ENCODE data around the gene TMEM87A. TPM values are rescaled to one million over a fixed set of nuclear protein-coding genes. Genes with fewer than 3 reads are reported as not detected.
A peak's percentile ranks its signal among the peaks of the same experiment; 100 is the strongest.
"Not testable (repeated sequence)": the region's sequence is repeated elsewhere in the genome, so short reads cannot be mapped to it uniquely, and the experiment has no call there.

Gene TMEM87A
- total RNA-seq, 2 donors from 2014 or later, result 43.5 to 46.8 TPM

- H3K36me3 Mint-ChIP-seq (ENCODE audit: low read depth), result peaks cover 99% of the 10 kb centered on the region
- ATAC-seq (replicated peaks), result no peak
- no peaks in the 10 kb centered on the region for H3K27me3 Mint-ChIP-seq
- H3K27ac Mint-ChIP-seq, result no peak overlapping the region
- no peak overlapping the region for H3K4me3 Mint-ChIP-seq
- no peaks in the 10 kb centered on the region for H3K4me1 Mint-ChIP-seq
- no peaks in the 10 kb centered on the region for H3K9me3 Mint-ChIP-seq
Observed at GRCh38 chr15:42232606-42233005, 40.6 kb downstream of the TMEM87A start.

- H3K4me3 Mint-ChIP-seq, result no peak overlapping the region
- ATAC-seq (replicated peaks), result no peak
- H3K27me3 Mint-ChIP-seq, result no peaks in the 10 kb centered on the region
- peaks cover 99% of the 10 kb centered on the region for H3K36me3 Mint-ChIP-seq (ENCODE audit: low read depth)
- no peaks in the 10 kb centered on the region for H3K4me1 Mint-ChIP-seq
- H3K9me3 Mint-ChIP-seq, result no peaks in the 10 kb centered on the region
- H3K27ac Mint-ChIP-seq, result no peak overlapping the region
Observed at GRCh38 chr15:42231088-42231487, 42.1 kb downstream of the TMEM87A start.

DNA sequence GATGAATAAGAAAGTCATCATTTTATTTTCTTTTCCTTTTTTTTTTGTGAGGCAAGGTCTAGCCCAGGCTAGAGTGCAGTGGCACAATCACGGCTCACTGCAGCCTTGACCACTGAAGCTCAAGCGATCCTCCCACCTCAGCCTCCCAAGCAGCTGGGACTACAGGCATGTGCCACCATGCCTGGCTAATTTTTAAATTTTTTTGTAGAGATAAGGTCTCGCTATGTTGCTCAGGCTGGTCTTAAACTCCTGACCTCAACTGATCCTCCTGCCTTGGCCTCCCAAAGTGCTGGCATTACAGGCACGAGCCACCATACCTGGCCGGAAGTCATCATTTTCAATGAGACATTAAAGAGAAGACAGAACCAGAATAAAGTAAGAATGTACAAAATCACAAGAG lies 44.3 kb downstream of the TMEM87A start:
- H3K27ac Mint-ChIP-seq, result peak overlapping the region; percentile 71
- H3K4me3 Mint-ChIP-seq; H3K27me3 Mint-ChIP-seq; H3K4me1 Mint-ChIP-seq; H3K9me3 Mint-ChIP-seq; ATAC-seq (replicated peaks): not testable (repeated sequence)
- peaks cover 99% of the 10 kb centered on the region for H3K36me3 Mint-ChIP-seq (ENCODE audit: low read depth)

GRCh38 chr15:42228036-42228435 lies 45.2 kb downstream of the TMEM87A start:
- H3K36me3 Mint-ChIP-seq (ENCODE audit: low read depth), result peaks cover 99% of the 10 kb centered on the region
- peak overlapping the region; percentile 71 for H3K27ac Mint-ChIP-seq
- ATAC-seq (replicated peaks), result no peak
- H3K4me3 Mint-ChIP-seq, result no peak overlapping the region
- no peaks in the 10 kb centered on the region for H3K4me1 Mint-ChIP-seq
- H3K27me3 Mint-ChIP-seq, result no peaks in the 10 kb centered on the region
- H3K9me3 Mint-ChIP-seq, result no peaks in the 10 kb centered on the region

- Mint-ChIP-seq H3K27me3 (no peaks in the 10 kb centered on the region), H3K4me3 (no peak overlapping the region), H3K36me3 (ENCODE audit: low read depth) (peaks cover 97% of the 10 kb centered on the region), H3K4me1 (no peaks in the 10 kb centered on the region), H3K27ac (no peak overlapping the region), H3K9me3 (no peaks in the 10 kb centered on the region)
- no peak for ATAC-seq (replicated peaks)
Observed at GRCh38 chr15:42226648-42227047, 46.6 kb downstream of the TMEM87A start.

DNA sequence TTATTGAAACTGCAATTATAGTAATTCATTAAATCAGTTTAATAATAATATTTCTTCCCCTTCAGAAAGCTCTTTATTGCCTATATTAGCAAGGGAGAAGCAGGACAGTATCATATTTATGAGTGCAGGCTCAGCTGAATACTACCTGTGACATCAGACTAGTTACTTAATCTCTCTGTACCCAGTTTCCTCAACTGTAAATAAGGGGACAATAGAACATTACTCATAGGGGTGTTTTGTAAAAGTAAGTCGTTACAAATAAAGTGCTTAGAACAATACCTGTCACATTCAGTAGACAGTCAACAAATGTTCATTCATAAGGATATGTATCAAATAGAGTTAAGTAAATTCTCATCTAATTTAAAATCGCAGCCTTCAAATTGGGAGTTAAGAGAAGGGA lies 53.0 kb downstream of the TMEM87A start:
- H3K4me1 Mint-ChIP-seq, result peaks cover 11% of the 10 kb centered on the region
- ATAC-seq (replicated peaks), result no peak

GRCh38 chr15:42218953-42219592 lies 54.2 kb downstream of the TMEM87A start:
- H3K4me3 Mint-ChIP-seq, result no peak overlapping the region
- no peak overlapping the region for H3K27ac Mint-ChIP-seq
- no peaks in the 10 kb centered on the region for H3K27me3 Mint-ChIP-seq
- peaks cover 88% of the 10 kb centered on the region for H3K36me3 Mint-ChIP-seq (ENCODE audit: low read depth)
- H3K4me1 Mint-ChIP-seq, result peaks cover 14% of the 10 kb centered on the region
- no peaks in the 10 kb centered on the region for H3K9me3 Mint-ChIP-seq
- no peak for ATAC-seq (replicated peaks)

More for the DNA sequence above, 53.0 kb downstream of the TMEM87A start:
- H3K27me3 Mint-ChIP-seq, result no peaks in the 10 kb centered on the region
- peaks cover 88% of the 10 kb centered on the region for H3K36me3 Mint-ChIP-seq (ENCODE audit: low read depth)
- no peak overlapping the region for H3K4me3 Mint-ChIP-seq
- H3K9me3 Mint-ChIP-seq, result no peaks in the 10 kb centered on the region
- H3K27ac Mint-ChIP-seq, result no peak overlapping the region

- H3K4me1 Mint-ChIP-seq, result peaks cover 15% of the 10 kb centered on the region
- no peak overlapping the region for H3K4me3 Mint-ChIP-seq
- no peaks in the 10 kb centered on the region for H3K9me3 Mint-ChIP-seq
- H3K27ac Mint-ChIP-seq, result no peak overlapping the region
- H3K36me3 Mint-ChIP-seq (ENCODE audit: low read depth), result peaks cover 88% of the 10 kb centered on the region
- ATAC-seq (replicated peaks), result no peak
- H3K27me3 Mint-ChIP-seq, result no peaks in the 10 kb centered on the region
Observed at GRCh38 chr15:42217568-42217967, 55.7 kb downstream of the TMEM87A start.

GRCh38 chr15:42215913-42216829 lies 57.1 kb downstream of the TMEM87A start:
- Mint-ChIP-seq H3K27ac (peak overlapping the region; percentile 12), H3K4me1 (peaks cover 15% of the 10 kb centered on the region), H3K4me3 (no peak overlapping the region), H3K9me3 (no peaks in the 10 kb centered on the region), H3K36me3 (ENCODE audit: low read depth) (peaks cover 95% of the 10 kb centered on the region), H3K27me3 (no peaks in the 10 kb centered on the region)
- peak; percentile 50 for ATAC-seq (replicated peaks)

GRCh38 chr15:42214600-42214999 lies 58.6 kb downstream of the TMEM87A start:
- peaks cover 100% of the 10 kb centered on the region for H3K36me3 Mint-ChIP-seq (ENCODE audit: low read depth)
- peak overlapping the region; percentile 12 for H3K27ac Mint-ChIP-seq
- H3K9me3 Mint-ChIP-seq, result no peaks in the 10 kb centered on the region
- peak; percentile 37 for ATAC-seq (replicated peaks)
- H3K4me1 Mint-ChIP-seq, result peaks cover 15% of the 10 kb centered on the region
- no peaks in the 10 kb centered on the region for H3K27me3 Mint-ChIP-seq
- H3K4me3 Mint-ChIP-seq, result peak overlapping the region; percentile 3

DNA sequence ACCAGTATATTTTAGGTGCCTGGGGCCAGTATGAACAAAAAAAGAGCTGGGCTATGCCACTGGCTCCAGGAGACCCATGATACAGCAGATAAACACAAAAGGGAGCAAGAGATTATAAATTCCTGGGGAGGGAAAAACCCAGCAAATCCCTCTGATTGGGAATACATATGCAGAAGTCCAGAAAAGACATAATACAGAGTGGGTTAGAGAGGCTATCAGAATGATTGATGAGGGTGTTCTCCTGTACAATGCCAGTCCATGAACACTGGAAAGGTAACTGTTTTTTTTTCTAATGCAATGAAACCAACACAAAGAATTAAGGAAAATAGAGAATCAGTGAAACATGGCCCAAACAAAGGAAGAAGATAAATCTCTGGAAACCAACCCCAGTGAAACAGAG lies 59.7 kb downstream of the TMEM87A start:
- Mint-ChIP-seq H3K4me1 (peaks cover 15% of the 10 kb centered on the region), H3K27me3 (no peaks in the 10 kb centered on the region), H3K9me3 (no peaks in the 10 kb centered on the region), H3K27ac (no peak overlapping the region), H3K36me3 (ENCODE audit: low read depth) (peaks cover 92% of the 10 kb centered on the region), H3K4me3 (no peak overlapping the region)
- ATAC-seq (replicated peaks), result no peak

DNA sequence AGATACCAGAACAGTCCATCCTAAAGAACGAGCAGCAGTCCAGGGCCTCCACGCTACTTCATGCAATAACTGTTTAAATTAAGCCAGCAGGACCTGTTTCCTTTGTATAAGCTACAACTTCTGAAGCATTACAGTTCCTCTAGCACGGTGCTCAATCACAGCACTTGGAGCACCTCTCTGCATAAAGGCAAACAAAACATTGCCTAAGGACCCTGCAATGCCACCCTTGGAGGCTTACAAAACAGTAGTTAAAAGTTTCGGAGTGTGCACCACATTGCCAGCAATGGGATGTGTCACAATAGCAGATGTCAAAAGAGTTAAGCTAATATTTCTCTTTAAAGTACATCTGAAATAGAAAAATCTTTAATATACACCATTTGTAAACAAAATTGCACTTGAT lies 62.5 kb downstream of the TMEM87A start:
- Mint-ChIP-seq H3K36me3 (ENCODE audit: low read depth) (peaks cover 74% of the 10 kb centered on the region), H3K27ac (no peak overlapping the region), H3K27me3 (no peaks in the 10 kb centered on the region), H3K9me3 (no peaks in the 10 kb centered on the region), H3K4me3 (no peak overlapping the region), H3K4me1 (peaks cover 30% of the 10 kb centered on the region)
- no peak for ATAC-seq (replicated peaks)

GRCh38 chr15:42207674-42208579 lies 65.3 kb downstream of the TMEM87A start, which contains the start of gene VPS39:
Gene VPS39 (minus strand): TSS chr15:42208304. CDS start chr15:42208153, 151 bp downstream.
- Mint-ChIP-seq H3K36me3 (ENCODE audit: low read depth) (peaks cover 55% of the 10 kb centered on the region), H3K27me3 (no peaks in the 10 kb centered on the region), H3K4me1 (peaks cover 34% of the 10 kb centered on the region), H3K27ac (peak within 1 kb of the TSS; percentile 94), H3K4me3 (peak within 1 kb of the TSS; percentile 94), H3K9me3 (no peaks in the 10 kb centered on the region)
- peak; percentile 95 for ATAC-seq (replicated peaks)

DNA sequence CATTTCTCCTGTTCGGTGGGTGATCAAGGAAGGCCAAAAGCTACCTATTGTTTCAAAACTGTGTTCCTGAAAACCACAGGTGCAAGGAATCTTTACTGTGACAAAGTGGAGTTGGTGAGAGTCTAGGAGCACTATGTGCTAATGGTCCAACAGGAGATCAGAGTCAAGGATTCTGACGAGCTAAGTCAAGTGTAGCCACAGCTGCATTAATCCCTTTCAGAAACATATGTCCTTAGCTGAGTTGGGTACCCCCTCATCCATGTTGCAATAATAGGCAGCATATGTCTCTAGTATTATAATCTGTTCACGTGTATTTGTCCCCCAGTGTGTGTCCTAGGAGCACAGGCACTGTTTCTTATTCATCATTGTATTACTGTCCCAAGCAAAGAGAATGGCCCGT lies 66.8 kb downstream of the TMEM87A start:
- H3K4me3 Mint-ChIP-seq, result peak overlapping the region; percentile 94
- peaks cover 34% of the 10 kb centered on the region for H3K4me1 Mint-ChIP-seq
- no peaks in the 10 kb centered on the region for H3K9me3 Mint-ChIP-seq
- peak overlapping the region; percentile 94 for H3K27ac Mint-ChIP-seq
- peaks cover 53% of the 10 kb centered on the region for H3K36me3 Mint-ChIP-seq (ENCODE audit: low read depth)
- no peak for ATAC-seq (replicated peaks)
- no peaks in the 10 kb centered on the region for H3K27me3 Mint-ChIP-seq

All from activated T-helper 17 cell treated with anti-CD3 and anti-CD28 coated beads, Interleukin-2, amount 50 U/mL, for 72 hours (primary cell).